HepG2 (cell line): Measurements from ENCODE around the gene HYAL2. TPM values are rescaled to one million over a fixed set of nuclear protein-coding genes. Genes with fewer than 3 reads are reported as not detected.

Source experiments
- ARHGAP35 ChIP-seq: sonication (generic); formaldehyde crosslinking; IDR thresholded peaks from 2 replicates; pipeline ENCODE4 v1.9.0; 2022; ENCODE audit warnings: mild to moderate bottlenecking, inconsistent platforms, moderate library complexity, missing genetic modification reagents, borderline replicate concordance
- ERF ChIP-seq: IDR thresholded peaks from 2 replicates; pipeline ENCODE4 v1.6.1; 2018; ENCODE audit warnings: missing biosample characterization, missing genetic modification reagents
- KLF13 ChIP-seq: sonication (generic); formaldehyde crosslinking; IDR thresholded peaks from 2 replicates; pipeline ENCODE4 v1.4.0; 2020; ENCODE audit warnings: mild to moderate bottlenecking, missing genetic modification reagents
- LCORL ChIP-seq, 2 experiments: fragments of 450-650 bp in 1 of 2; sonication (generic) in 1 of 2; formaldehyde crosslinking in 1 of 2; IDR thresholded peaks; 2 replicates each; pipeline versions ENCODE4 v1.5.0 to v1.6.1; 2017 to 2020; ENCODE audit warnings: antibody characterized with exemption in 1 of 2, missing genetic modification reagents in 1 of 2
- NFYB ChIP-seq: sonication (generic); formaldehyde crosslinking; IDR thresholded peaks from 2 replicates; pipeline ENCODE4 v1.4.0; 2020; ENCODE audit warnings: missing genetic modification reagents
- RAD21 ChIP-seq: fragments of 450-650 bp; formaldehyde crosslinking; IDR thresholded peaks from 2 replicates; pipeline ENCODE4 v1.5.0; 2020; ENCODE audit warnings: mild to moderate bottlenecking
- SIX4 ChIP-seq: sonication (generic); formaldehyde crosslinking; IDR thresholded peaks from 2 replicates; pipeline ENCODE4 v1.4.0; 2020; ENCODE audit warnings: missing genetic modification reagents
- TBX2 ChIP-seq: sonication (generic); formaldehyde crosslinking; IDR thresholded peaks from 2 replicates; pipeline ENCODE4 v1.5.0; 2020; ENCODE audit warnings: missing genetic modification reagents, mild to moderate bottlenecking, borderline replicate concordance
- ZBTB8A ChIP-seq: sonication (generic); formaldehyde crosslinking; IDR thresholded peaks from 2 replicates; pipeline ENCODE4 v1.4.0; 2020; ENCODE audit warnings: mild to moderate bottlenecking, low read depth, missing genetic modification reagents, borderline replicate concordance
- ZFP36L1 ChIP-seq: sonication (generic); formaldehyde crosslinking; IDR thresholded peaks from 2 replicates; pipeline ENCODE4 v1.8.0; 2022; ENCODE audit warnings: mild to moderate bottlenecking, missing genetic modification reagents, moderate library complexity
- ZNF230 ChIP-seq: sonication (generic); formaldehyde crosslinking; IDR thresholded peaks from 2 replicates; pipeline ENCODE4 v1.4.0; 2020; ENCODE audit warnings: mild to moderate bottlenecking, missing genetic modification reagents
- ZNF263 ChIP-seq: sonication (generic); formaldehyde crosslinking; IDR thresholded peaks from 2 replicates; pipeline ENCODE4 v1.4.0; 2020; ENCODE audit warnings: missing genetic modification reagents
- ZNF331 ChIP-seq: sonication (generic); formaldehyde crosslinking; IDR thresholded peaks from 2 replicates; pipeline ENCODE4 v1.4.0; 2020; ENCODE audit warnings: missing genetic modification reagents
- ZNF350 ChIP-seq: sonication (generic); formaldehyde crosslinking; IDR thresholded peaks from 2 replicates; pipeline ENCODE4 v1.4.0; 2020; ENCODE audit warnings: mild to moderate bottlenecking, low read depth, missing genetic modification reagents, borderline replicate concordance
- ZNF556 ChIP-seq: sonication (generic); formaldehyde crosslinking; IDR thresholded peaks from 2 replicates; pipeline ENCODE4 v1.4.0; 2020; ENCODE audit warnings: mild to moderate bottlenecking, missing genetic modification reagents, borderline replicate concordance
- ZNF562 ChIP-seq: sonication (generic); formaldehyde crosslinking; IDR thresholded peaks from 2 replicates; pipeline ENCODE4 v1.8.0; 2022; ENCODE audit warnings: missing genetic modification reagents, borderline replicate concordance
- ZNF569 ChIP-seq: sonication (generic); formaldehyde crosslinking; IDR thresholded peaks from 2 replicates; pipeline ENCODE4 v1.5.0; 2020; ENCODE audit warnings: mild to moderate bottlenecking, missing genetic modification reagents, moderate library complexity, borderline replicate concordance
- ZNF607 ChIP-seq: sonication (generic); formaldehyde crosslinking; IDR thresholded peaks from 2 replicates; pipeline ENCODE4 v1.5.1; 2020; ENCODE audit warnings: missing genetic modification reagents, mild to moderate bottlenecking, borderline replicate concordance
- ZNF746 ChIP-seq: sonication (generic); formaldehyde crosslinking; IDR thresholded peaks from 2 replicates; pipeline ENCODE4 v1.8.0; 2022; ENCODE audit warnings: mild to moderate bottlenecking, missing genetic modification reagents
- ZNF766 ChIP-seq: sonication (generic); formaldehyde crosslinking; IDR thresholded peaks from 2 replicates; pipeline ENCODE4 v1.5.0; 2020; ENCODE audit warnings: missing genetic modification reagents, borderline replicate concordance
- ZNF83 ChIP-seq: sonication (generic); formaldehyde crosslinking; IDR thresholded peaks from 2 replicates; pipeline ENCODE4 v1.4.0; 2020; ENCODE audit warnings: missing genetic modification reagents, mild to moderate bottlenecking, borderline replicate concordance
- polyA plus RNA-seq, 8 experiments: library from polyadenylated mRNA; depleted of rRNA in 3 of 8; stranded (reverse) in 7 of 8; unstranded in 1 of 8; fragments of >200 nt; fragmentation: Illumina TruSeq in 4 of 8; extraction: Trizol in 4 of 8; gene quantifications; 2 replicates each; pipeline versions ENCODE4 v1.2.1 to v1.2.3, GENCODE V29; 2011 to 2016; ENCODE audit warnings: low read depth in 4 of 8, missing spikeins in 1 of 8, mixed read lengths in 1 of 8; ENCODE audit not compliant: insufficient read depth in 1 of 8
- total RNA-seq, 5 experiments: library from RNA; depleted of rRNA; stranded (reverse); fragments of >200 nt; fragmentation: Illumina TruSeq; extraction: Trizol; gene quantifications; 2 replicates each; pipeline ENCODE4 v1.2.3, GENCODE V29; 2016; ENCODE audit warnings: low read depth in 1 of 5
- TF ChIP-seq, protein P1 (sequence below): sonication (generic); formaldehyde crosslinking; IDR thresholded peaks from 2 replicates; pipeline ENCODE4 v1.4.0; 2020; ENCODE audit warnings: mild to moderate bottlenecking, missing genetic modification reagents
- TF ChIP-seq, protein P2 (sequence below): sonication (generic); formaldehyde crosslinking; IDR thresholded peaks from 2 replicates; pipeline ENCODE4 v1.8.0; 2022; ENCODE audit warnings: mild to moderate bottlenecking, missing genetic modification reagents; ENCODE audit not compliant: insufficient replicate concordance
- TF ChIP-seq, protein P3 (sequence below): sonication (generic); formaldehyde crosslinking; IDR thresholded peaks from 2 replicates; pipeline ENCODE4 v1.8.1; 2022; ENCODE audit warnings: mild to moderate bottlenecking, missing genetic modification reagents

The HYAL2 gene
- total and polyA plus RNA-seq, 2 of the 13 experiments (the other 11 are each of a cell fraction or from before 2014, with no cell fraction given) = 76.2 to 102 TPM

- TF ChIP-seq ZNF607 (no peak), ZFP36L1 (no peak), TBX2 (CRISPR knock-in tag) (no peak; the same call in 1 of the 2 replicates), KLF13 (CRISPR knock-in tag) (no peak), RAD21 (CRISPR knock-in tag) (no peak), ZNF556 (CRISPR knock-in tag) (no peak), ZNF746 (CRISPR knock-in tag) (peak; percentile 57; the same call in 1 of the 2 replicates), ZNF263 (CRISPR knock-in tag) (0 out of 2 replicates have a peak, but pooled peaks have one; percentile 15), ZNF350 (CRISPR knock-in tag) (no peak), ZNF766 (no peak), ZNF83 (CRISPR knock-in tag) (no peak), ARHGAP35 (CRISPR knock-in tag) (no peak), ZNF562 (no peak), LCORL (IDR thresholded peaks at IDR 0.05) (no peak), LCORL (CRISPR knock-in tag; IDR thresholded peaks at IDR 0.05) (no peak), ZNF230 (no peak), ZNF569 (CRISPR knock-in tag) (no peak), NFYB (CRISPR knock-in tag) (no peak), SIX4 (CRISPR knock-in tag) (peak; percentile 59; the same call in 1 of the 2 replicates), ZBTB8A (CRISPR knock-in tag) (no peak), ZNF331 (no peak), ERF (CRISPR knock-in tag) (no peak)
- TF ChIP-seq, protein P1, sequence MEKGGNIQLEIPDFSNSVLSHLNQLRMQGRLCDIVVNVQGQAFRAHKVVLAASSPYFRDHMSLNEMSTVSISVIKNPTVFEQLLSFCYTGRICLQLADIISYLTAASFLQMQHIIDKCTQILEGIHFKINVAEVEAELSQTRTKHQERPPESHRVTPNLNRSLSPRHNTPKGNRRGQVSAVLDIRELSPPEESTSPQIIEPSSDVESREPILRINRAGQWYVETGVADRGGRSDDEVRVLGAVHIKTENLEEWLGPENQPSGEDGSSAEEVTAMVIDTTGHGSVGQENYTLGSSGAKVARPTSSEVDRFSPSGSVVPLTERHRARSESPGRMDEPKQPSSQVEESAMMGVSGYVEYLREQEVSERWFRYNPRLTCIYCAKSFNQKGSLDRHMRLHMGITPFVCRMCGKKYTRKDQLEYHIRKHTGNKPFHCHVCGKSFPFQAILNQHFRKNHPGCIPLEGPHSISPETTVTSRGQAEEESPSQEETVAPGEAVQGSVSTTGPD (CRISPR knock-in tag) = no peak
- TF ChIP-seq, protein P2, sequence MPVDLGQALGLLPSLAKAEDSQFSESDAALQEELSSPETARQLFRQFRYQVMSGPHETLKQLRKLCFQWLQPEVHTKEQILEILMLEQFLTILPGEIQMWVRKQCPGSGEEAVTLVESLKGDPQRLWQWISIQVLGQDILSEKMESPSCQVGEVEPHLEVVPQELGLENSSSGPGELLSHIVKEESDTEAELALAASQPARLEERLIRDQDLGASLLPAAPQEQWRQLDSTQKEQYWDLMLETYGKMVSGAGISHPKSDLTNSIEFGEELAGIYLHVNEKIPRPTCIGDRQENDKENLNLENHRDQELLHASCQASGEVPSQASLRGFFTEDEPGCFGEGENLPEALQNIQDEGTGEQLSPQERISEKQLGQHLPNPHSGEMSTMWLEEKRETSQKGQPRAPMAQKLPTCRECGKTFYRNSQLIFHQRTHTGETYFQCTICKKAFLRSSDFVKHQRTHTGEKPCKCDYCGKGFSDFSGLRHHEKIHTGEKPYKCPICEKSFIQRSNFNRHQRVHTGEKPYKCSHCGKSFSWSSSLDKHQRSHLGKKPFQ (CRISPR knock-in tag) = no peak
- TF ChIP-seq, protein P3, sequence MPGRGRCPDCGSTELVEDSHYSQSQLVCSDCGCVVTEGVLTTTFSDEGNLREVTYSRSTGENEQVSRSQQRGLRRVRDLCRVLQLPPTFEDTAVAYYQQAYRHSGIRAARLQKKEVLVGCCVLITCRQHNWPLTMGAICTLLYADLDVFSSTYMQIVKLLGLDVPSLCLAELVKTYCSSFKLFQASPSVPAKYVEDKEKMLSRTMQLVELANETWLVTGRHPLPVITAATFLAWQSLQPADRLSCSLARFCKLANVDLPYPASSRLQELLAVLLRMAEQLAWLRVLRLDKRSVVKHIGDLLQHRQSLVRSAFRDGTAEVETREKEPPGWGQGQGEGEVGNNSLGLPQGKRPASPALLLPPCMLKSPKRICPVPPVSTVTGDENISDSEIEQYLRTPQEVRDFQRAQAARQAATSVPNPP = no peak
Measured at GRCh38 chr3:50271314-50271936, 51.1 kb downstream of the HYAL2 start (continued).
